ENCODE results near the gene EFNA3.

EFNA3 gene

GRCh38 chr1:155070158-155070621 is 8.4 kb upstream of the EFNA3 start:
- no peak for DNase-seq

- no peak for DNase-seq
These were observed 7.7 kb upstream of the EFNA3 start for GRCh38 chr1:155070721-155071569.

DNA sequence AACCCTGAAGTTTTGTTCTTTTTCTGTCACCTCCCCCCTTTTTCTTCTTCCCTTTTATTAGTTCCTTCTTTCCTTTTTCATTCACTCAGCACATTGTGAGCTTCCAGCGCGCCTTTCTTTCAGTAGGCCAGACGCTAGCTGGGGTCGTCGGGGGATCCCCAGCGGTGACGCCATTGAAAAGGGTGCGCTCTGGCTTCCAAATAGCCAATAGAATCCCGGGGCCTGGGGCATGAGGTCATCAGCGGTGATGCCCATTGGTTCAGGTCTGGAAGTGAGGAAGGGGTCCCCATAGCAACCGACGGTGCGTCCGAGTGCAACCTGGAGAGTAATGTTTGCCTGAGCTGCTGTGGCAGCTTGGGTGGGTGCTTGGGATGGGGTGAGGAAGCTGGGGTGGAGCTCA is 6.9 kb upstream of the EFNA3 start:
- no peak for DNase-seq

DNA sequence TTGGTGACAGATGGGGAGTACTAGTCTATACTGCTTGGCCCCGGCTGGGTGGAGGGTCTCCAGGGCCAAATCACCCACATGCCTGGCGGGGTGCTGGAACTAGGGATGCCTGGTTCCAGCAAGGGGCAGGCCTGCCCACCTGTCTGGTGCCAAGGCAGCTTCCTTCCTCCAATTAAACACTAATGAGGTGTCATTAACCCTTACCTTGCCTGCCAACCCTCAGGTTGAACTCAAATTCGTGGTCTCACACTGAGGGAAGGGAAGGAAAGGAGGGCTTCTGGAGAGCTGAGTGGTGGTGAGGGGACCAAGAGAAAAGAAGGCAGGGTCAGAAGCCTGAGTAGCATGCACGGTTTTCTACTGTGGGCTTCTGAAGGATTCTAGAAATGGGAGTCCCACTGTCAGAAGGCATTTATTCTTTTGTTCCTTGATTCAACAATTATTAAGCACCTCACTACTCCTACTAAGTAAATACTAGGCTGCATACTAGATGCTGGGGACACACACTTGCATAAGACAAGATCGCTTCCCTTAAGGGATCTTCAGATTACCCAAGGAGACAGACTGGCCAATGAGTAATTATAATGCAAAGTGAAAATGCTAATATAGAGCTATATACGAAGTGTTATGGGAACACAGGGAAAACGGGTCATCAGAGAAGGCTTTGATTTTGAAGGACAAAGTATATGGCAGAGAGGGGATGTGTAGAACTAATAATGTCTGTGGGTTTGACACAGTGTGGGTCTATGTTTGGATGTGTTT is 5.9 kb upstream of the EFNA3 start:
- DNase-seq = no peak

DNA sequence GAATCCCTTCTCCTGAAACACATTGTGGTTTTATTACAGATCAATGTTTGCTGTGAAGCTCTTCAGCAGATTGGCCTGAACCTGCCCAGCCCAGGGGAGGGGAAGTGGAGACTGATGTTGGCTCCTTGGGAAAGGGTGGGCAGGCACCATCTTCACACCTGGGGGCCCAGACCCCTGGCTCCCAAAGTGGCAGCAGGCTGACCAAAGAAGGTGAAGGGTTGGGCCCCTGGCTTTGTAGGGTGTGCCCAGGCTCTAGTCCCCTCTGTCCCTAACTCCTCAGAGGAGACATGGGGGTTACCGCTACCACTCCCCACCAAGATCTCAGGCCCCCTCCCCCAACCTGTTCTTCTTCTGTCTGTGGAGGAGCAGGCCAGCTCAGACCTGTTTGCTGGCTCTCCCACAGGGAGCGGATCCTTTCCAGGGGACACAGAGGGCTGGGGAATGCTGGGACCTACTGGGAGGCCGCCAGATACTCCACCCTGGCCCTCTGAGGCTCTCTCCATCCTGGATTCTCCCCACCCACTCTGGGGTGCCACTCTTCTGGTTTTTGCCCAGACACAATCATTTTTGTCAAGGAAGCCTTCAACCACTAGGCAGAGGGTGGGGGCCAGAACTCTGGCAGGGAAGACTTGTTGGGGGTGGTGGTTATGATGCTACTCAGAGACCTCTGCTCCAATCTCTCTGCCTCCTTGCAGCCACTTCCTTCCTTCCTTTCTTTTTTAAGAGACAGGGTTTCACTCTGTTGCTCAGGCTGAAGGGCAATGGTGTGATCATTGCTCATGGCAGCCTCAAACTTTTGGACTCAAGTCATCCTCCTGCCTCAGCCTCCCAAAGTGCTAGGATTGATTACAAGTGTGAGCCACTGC is 5.0 kb upstream of the EFNA3 start:
- no peak for DNase-seq

DNA sequence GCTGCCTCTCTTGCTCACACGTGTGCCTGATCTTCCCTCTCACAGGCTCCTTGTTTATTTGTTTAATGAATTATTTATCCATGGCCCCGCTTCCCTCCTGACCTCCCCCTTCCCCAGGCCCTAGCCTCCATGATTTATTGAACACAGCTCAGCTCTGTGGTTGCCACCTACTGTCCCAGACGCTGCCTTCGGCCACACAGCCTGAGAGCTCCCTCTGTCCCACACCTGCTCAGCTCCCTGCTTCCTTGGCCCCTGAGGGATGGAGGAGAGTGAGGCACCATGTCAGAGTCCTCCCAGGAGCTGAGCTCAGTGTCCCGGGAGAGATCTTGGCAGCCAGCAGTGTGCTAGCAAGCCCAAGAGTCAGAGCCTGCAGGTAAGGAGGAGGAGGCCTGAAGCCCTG is 3.1 kb upstream of the EFNA3 start:
- no peak for DNase-seq

DNA sequence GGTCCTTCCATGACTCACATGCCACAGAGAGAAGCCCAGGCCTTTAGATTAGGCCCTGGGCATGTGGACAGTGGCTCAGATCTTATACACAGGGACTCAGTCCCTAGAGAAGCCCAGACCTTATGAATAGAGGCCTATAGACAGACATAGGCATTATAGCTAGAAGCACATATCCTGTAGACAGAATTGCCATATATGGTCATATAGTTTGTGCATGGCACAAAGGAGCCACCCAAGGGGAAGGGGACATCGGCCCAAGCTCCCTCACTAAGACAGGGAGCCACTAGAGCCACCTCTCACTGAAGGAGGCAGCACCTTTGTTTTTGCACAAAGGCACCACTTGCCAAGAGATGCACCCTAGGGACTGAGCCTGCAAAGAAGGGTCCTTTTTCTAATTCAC is 2.3 kb upstream of the EFNA3 start:
- DNase-seq = no peak

- DNase-seq = no peak
These were observed 1.3 kb upstream of the EFNA3 start for GRCh38 chr1:155077346-155077745.

DNA sequence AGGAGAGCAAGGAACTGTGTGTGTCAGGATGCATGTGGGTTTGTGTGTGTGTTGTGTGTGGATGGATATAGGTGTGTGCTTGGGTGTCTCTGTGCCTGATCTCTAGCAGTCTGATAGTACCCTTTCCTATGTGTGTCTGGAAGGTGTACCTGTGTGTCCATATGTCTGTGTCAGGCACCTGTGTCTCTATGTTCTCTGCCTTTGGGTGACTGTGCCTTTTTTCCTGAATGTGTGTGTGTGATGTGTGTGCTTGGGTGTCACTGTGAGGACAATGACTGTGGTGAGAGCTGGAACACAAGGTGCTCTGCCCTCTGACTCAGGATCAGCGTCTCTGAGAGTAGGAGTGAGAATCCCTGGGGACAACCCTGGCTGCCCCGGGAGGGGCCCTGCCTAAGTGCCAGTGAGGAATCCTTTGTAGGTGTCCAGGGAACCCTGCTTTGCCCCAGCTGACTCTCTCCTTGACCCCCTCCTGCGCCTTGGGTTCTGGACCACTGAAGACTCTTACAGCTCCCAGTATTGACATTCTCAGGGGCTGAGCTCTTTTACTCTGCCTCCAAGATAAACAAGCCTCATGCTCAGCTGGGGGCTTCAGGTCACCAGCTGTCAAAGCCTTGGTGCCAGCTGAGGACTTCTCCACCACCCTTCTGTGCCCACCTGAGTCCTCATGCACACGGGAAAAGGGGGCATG is 735 bp upstream of the EFNA3 start:
- DNase-seq = no peak

DNA sequence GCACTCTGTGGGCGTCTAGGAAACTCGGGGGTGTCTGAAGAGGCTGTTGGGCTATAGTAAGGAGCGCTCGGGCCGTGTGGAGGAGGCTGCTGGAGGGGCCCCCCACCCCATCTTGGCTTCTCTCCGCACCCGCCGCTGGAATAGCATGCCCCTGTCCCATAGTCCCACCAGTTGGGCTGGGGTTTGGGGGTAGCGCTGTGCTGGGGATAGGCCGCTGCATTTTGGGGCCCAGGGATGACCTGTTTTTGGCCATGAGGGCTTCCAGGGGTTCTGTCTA is 511 bp downstream of the EFNA3 start:
- no peak for DNase-seq

DNA sequence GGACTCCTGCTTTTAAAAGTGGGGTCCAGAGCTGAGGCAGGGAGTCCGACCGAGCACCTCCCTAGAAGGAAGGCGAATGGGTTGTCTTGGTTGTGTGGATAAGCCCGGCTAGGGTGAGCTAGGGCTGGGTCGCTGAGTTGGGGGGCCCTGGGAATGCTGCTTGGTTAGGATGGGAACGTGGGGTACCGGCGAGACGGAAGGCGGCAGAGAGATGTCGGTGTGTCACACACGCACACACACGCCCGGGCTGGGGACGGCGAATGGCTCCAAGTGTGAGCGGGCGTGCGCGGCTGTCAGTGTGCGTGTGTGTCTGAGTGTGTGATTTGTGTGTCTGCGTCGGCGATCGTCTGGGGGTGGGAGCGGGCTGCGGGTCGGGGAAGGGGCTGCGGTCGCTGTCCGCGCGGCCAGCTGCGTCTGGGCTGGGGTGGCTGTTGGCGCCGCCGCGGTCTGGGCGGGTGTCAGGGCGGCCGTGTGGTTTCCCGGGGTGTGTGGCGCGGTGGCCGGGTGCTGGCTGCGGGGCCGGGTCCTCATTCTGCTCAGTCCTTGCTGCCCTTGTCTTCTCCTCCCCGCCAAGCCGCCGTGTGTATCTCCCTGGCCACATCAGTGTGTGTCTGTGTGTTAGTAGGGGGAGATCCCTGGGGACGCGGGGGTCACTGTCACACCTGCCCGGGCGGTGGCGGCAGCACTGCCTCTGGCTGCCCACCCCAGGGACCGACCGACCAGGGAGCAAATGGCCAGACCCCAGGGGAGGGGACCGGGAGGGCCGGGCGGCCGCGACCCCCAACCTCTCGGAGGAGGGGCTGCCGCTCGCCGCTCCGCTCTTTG is 1.1 kb downstream of the EFNA3 start:
- DNase-seq = no peak

DNA sequence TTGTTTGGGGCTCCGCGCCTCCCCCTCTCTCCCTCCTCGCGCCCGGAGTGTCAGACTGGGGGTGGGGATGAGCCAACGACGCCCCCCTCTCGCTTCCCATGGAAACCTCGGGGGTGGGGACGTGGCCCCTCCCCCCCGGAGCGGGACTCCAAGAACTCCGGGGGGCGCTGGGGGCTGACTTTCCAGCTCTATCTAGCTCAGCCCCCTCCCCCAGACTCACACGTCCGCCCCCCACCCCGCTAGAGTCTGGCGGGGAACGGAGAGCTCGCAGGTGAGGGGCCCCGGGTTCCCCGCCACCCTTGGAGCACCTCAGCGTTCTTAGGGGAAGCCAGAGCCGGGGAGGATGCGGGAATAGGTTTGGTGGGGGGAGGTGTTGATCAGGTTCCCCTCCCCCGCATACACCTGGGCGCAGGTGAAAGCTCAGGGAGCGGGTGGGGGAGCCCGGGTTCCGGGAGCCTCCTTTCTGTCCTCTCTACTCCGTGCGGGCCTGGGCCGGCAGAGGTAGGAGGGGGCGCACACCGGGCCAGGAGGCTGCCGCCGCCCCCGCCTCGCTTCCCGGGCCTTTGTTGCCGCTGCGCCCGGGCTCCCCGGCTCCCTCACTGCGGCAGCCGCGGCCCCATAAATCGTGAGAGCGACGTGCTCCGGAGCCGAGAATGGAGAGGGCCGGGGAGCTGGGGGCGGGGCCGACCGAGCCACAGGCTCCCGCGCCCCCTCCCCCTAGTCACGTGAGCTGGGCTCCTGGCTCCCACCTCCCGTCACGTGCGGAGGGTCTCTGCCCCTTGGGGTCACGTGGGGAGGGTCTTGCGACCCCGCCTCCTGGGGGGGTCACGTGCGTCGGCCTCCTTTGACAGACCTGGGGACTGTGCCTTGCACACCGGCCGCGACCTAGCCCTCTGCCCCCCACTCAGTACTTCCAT is 1.9 kb downstream of the EFNA3 start:
- DNase-seq = peak; percentile 79

- no peak for DNase-seq
These were observed 3.0 kb downstream of the EFNA3 start for GRCh38 chr1:155081472-155082300.

DNA sequence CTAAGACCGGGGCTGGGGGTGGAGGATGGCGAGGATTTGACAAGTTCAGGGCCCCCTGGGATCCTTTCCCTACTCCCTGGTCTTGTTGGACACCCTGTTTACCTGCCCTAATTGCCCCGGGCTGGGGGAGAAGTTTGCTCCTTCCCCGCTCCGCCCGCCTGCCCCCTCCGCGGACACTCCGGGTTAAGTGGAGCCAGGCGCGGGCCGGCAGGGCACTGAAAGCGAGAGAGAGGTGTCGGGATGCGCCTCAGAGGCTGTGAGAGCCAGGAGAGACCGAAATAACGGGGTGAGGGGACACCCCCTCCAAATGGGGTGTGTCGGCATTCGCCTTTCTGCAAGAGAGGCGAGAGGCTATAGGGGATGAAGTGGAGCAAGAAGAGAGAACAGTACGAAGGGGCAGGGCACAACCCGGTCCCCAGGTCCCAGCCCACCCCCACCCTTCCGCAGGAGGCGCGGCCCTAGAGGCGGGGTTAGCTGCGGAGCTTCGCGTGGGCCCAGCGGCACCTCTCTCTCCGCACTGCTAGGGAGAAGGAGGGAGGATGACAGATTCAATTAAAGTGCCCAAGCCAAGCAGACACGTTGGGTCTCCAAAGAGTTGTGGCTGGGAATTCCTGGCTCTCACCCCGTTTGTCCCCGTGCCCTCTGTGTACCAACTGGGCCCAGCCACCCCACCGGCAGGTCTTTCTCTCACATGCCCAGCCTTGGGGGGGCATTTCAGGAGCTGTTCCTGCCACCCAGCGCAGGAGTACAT is 3.8 kb downstream of the EFNA3 start:
- no peak for DNase-seq

GRCh38 chr1:155083052-155083541 is 4.5 kb downstream of the EFNA3 start:
- DNase-seq = no peak

DNA sequence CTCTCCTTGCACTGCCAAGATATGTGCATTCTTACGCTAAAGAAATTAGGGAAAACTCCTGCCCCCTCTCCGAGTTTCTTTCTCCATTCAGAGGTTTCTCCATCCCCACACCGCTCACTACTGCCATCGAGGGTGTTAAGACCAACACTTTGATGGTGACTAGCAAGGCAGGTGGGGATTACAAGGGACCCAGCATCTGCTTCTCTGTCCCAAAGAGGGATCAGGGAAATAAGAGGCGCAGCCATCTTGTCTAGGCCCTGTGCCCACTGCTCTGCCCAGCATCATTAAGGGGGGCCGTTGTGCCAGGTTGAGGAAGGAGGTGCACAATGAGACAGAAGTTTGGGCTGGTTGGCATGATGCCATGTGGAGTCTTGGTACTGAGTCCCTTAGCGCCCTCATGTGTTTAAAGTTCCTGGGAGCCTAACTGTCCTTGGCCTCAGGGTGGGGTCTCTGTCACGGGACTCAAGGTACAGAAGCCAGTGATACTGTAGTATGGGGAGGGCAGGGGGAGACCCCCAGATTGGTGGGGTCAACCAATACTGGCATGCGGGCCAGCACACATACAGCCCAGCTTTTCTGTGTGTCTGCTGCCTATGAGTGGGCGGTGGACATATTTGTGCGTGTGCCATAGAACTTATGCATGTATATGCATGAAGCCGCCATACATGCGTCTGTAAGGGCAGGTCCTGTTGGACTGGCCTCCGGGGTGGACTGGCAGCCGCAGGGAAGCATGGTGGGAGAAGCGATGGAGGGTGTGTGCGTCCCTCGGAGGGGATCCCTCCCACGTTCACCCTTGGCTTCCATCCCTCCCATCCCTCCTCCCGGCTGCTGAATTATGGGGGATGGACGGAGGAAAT is 5.5 kb downstream of the EFNA3 start:
- DNase-seq = no peak

DNA sequence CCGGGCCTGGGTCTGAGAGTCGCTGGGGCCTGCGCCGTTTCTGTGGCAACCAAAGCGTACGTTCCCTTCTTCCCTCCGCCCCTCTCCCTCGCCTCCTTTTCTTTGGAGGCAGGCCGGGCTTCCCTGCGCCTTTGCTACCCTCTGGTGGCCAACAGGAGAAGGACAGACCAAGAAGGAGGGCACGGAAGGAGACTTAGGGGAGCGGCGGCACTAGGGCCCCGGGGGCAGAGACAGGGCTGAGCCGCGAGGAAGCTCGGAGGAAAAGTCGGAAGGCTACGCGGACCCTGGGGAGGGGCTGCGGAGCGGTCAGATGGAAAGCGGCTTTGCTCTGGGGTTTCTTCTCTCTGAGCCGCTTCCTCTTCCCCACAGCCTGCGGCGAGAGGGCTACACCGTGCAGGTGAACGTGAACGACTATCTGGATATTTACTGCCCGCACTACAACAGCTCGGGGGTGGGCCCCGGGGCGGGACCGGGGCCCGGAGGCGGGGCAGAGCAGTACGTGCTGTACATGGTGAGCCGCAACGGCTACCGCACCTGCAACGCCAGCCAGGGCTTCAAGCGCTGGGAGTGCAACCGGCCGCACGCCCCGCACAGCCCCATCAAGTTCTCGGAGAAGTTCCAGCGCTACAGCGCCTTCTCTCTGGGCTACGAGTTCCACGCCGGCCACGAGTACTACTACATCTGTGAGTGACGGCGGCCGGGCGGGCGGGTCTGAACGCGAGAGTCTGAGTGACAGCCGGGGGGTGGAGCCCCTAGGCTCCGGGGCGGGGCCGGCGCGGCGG is 6.3 kb downstream of the EFNA3 start:
- DNase-seq = peak; percentile 93

Data from NCI-H1048 (cell line).